ENCODE measurements around the gene FAM229B.
"Not testable (repeated sequence)": the region's sequence is repeated elsewhere in the genome, so short reads cannot be mapped to it uniquely, and the experiment has no call there.

The FAM229B gene

GRCh38 chr6:112081569-112081968 is 5.8 kb upstream of the FAM229B start:
- no peak overlapping the region for H3K27ac ChIP-seq
- TF ChIP-seq CTCF (conservative IDR thresholded peaks at IDR 0.05) = no peak
- no peak for TF ChIP-seq ZFX (IDR thresholded peaks at IDR 0.05)

GRCh38 chr6:112085286-112086065 is 1.9 kb upstream of the FAM229B start:
- no peak overlapping the region for H3K27ac ChIP-seq
- no peak for TF ChIP-seq ZFX (IDR thresholded peaks at IDR 0.05)

- peak overlapping the region; percentile 71 for H3K27ac ChIP-seq
- TF ChIP-seq CTCF (conservative IDR thresholded peaks at IDR 0.05) = peak; percentile 42
- TF ChIP-seq ZFX (IDR thresholded peaks at IDR 0.05) = no peak
Observed at GRCh38 chr6:112086744-112087135, 651 bp upstream of the FAM229B start.

GRCh38 chr6:112087916-112088315 is 525 bp downstream of the FAM229B start:
- no peak overlapping the region for H3K27ac ChIP-seq
- TF ChIP-seq CTCF (conservative IDR thresholded peaks at IDR 0.05) = no peak
- TF ChIP-seq ZFX (IDR thresholded peaks at IDR 0.05) = no peak

GRCh38 chr6:112096901-112097300 is 9.5 kb downstream of the FAM229B start:
- H3K27ac ChIP-seq = no peak overlapping the region
- TF ChIP-seq CTCF (conservative IDR thresholded peaks at IDR 0.05) (no peak), ZFX (IDR thresholded peaks at IDR 0.05) (no peak)

- TF ChIP-seq ZFX (IDR thresholded peaks at IDR 0.05) = no peak
- TF ChIP-seq CTCF (conservative IDR thresholded peaks at IDR 0.05) = no peak
- H3K27ac ChIP-seq = no peak overlapping the region
Observed at GRCh38 chr6:112100561-112100960, 13.2 kb downstream of the FAM229B start.

GRCh38 chr6:112106026-112106425 is 18.6 kb downstream of the FAM229B start:
- not testable (repeated sequence) for H3K27ac ChIP-seq

- H3K27ac ChIP-seq = no peak overlapping the region
- no peak for TF ChIP-seq ZFX (IDR thresholded peaks at IDR 0.05)
- TF ChIP-seq CTCF (conservative IDR thresholded peaks at IDR 0.05) = no peak
Observed at GRCh38 chr6:112106562-112106961, 19.2 kb downstream of the FAM229B start.

All from C4-2B (cell line).